HL-60 (cell line): Measurements from ENCODE around the gene KIRREL1.

ENCODE experiments used
- DNase-seq, 2 experiments: peaks; one replicate each; pipeline ENCODE4 v3.0.0-alpha.2; 2010 to 2020; ENCODE audit warnings: low read depth in 1 of 2, low spot score in 1 of 2
- H3K27ac ChIP-seq: fragments of 250-450 bp; sonication (Bioruptor Pico); replicated peaks from 2 replicates; pipeline ENCODE4 v1.5.1; 2020; ENCODE audit warnings: mild to moderate bottlenecking, moderate library complexity
- H3K27me3 ChIP-seq: fragments of 250-450 bp; sonication (Bioruptor Pico); 2 replicates; pipeline ENCODE4 v1.5.1; 2021; ENCODE audit warnings: mild to moderate bottlenecking, moderate library complexity; ENCODE audit not compliant: insufficient read depth, poor library complexity, severe bottlenecking
- H3K4me3 ChIP-seq: replicated peaks from 2 replicates; pipeline ENCODE4 v1.5.1; 2011; ENCODE audit warnings: mild to moderate bottlenecking, control low read depth, low read length; ENCODE audit not compliant: insufficient read depth
- GABPA ChIP-seq: IDR thresholded peaks from 2 replicates; pipeline ENCODE4 v1.6.1; 2012; ENCODE audit warnings: low read depth
- POLR2AphosphoS5 ChIP-seq: IDR thresholded peaks from 2 replicates; pipeline ENCODE4 v1.6.1; 2012; ENCODE audit warnings: low read depth
- REST ChIP-seq: IDR thresholded peaks from 2 replicates; pipeline ENCODE4 v1.6.1; 2012; ENCODE audit warnings: low read depth; ENCODE audit not compliant: insufficient replicate concordance
- SPI1 ChIP-seq: IDR thresholded peaks from 2 replicates; pipeline ENCODE4 v1.6.1; 2012; ENCODE audit warnings: low read depth, mild to moderate bottlenecking, borderline replicate concordance
- TF ChIP-seq, protein P1 (sequence below): IDR thresholded peaks from one replicate; pipeline ENCODE4 v1.5.1; 2011; ENCODE audit warnings: low read length, control low read depth, inconsistent platforms; ENCODE audit not compliant: insufficient read depth

Gene KIRREL1

DNA sequence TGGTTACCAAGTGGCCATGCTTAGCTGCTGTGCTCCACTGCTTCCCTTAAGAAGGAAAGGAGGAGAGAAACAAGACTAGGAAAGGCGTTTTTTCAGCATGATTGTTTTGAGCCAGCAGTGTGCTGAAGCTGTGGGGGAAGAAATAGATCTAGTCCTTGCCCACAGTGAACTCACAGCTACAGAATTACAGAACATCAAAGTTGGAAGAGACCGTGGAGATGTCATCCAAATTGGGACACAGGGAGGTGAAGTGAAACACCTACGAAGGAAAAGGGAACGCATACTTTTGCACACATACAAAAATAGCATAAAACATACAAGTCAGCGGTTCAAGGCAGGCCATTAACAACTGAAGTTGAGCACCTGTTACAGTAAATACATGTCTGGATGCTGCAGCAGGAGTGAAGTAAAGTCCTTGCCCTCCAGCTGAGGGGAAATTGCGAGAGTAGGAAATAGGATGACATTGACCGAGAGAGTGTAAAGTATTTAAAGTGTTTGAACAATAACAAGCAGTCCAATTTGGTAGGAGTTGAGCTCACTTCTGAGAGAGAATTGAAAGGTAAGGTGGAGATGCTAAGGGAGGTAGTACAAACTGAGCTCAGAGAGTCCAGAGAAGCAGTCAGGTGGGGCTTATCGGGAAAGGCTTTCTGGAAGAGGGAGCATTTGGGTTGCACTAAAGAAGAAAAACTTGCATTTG, 55.1 kb downstream of the KIRREL1 start:
- Histone ChIP-seq H3K27ac (no peak overlapping the region), H3K4me3 (no peak overlapping the region), H3K27me3 (peaks cover 2% of the 10 kb centered on the region)
- DNase-seq = no peak
- TF ChIP-seq REST = no peak
- TF ChIP-seq, protein P1, sequence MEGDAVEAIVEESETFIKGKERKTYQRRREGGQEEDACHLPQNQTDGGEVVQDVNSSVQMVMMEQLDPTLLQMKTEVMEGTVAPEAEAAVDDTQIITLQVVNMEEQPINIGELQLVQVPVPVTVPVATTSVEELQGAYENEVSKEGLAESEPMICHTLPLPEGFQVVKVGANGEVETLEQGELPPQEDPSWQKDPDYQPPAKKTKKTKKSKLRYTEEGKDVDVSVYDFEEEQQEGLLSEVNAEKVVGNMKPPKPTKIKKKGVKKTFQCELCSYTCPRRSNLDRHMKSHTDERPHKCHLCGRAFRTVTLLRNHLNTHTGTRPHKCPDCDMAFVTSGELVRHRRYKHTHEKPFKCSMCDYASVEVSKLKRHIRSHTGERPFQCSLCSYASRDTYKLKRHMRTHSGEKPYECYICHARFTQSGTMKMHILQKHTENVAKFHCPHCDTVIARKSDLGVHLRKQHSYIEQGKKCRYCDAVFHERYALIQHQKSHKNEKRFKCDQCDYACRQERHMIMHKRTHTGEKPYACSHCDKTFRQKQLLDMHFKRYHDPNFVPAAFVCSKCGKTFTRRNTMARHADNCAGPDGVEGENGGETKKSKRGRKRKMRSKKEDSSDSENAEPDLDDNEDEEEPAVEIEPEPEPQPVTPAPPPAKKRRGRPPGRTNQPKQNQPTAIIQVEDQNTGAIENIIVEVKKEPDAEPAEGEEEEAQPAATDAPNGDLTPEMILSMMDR = no peak
- TF ChIP-seq POLR2AphosphoS5 = no peak
- TF ChIP-seq SPI1 = no peak
- TF ChIP-seq GABPA = no peak

GRCh38 chr1:158049853-158050252, 56.4 kb downstream of the KIRREL1 start:
- H3K27ac ChIP-seq = no peak overlapping the region
- TF ChIP-seq, protein P1 = no peak
- TF ChIP-seq GABPA (no peak), POLR2AphosphoS5 (no peak), SPI1 (no peak), REST (no peak)
- DNase-seq = no peak

GRCh38 chr1:158053276-158053675, 59.8 kb downstream of the KIRREL1 start:
- Histone ChIP-seq H3K27me3 (peaks cover 2% of the 10 kb centered on the region), H3K4me3 (no peak overlapping the region), H3K27ac (no peak overlapping the region)
- no peak for DNase-seq
- TF ChIP-seq SPI1 (no peak), POLR2AphosphoS5 (no peak)

More at GRCh38 chr1:158049853-158050252, 56.4 kb downstream of the KIRREL1 start:
- Histone ChIP-seq H3K4me3 (no peak overlapping the region), H3K27me3 (peaks cover 2% of the 10 kb centered on the region)

- DNase-seq = no peak
- Histone ChIP-seq H3K4me3 (no peak overlapping the region), H3K27me3 (peaks cover 2% of the 10 kb centered on the region), H3K27ac (no peak overlapping the region)
- TF ChIP-seq GABPA = no peak
- TF ChIP-seq, protein P1 = no peak
- TF ChIP-seq SPI1 = no peak
- no peak for TF ChIP-seq REST
- TF ChIP-seq POLR2AphosphoS5 = no peak
Measured at GRCh38 chr1:158054721-158055120, 61.3 kb downstream of the KIRREL1 start.
